ENCODE results near the gene SASH1.
"Not testable (repeated sequence)": the region's sequence is repeated elsewhere in the genome, so short reads cannot be mapped to it uniquely, and the experiment has no call there.

Gene SASH1

GRCh38 chr6:148370176-148370575 lies 27.5 kb downstream of the SASH1 start:
- no peak for DNase-seq

- no peak for DNase-seq
Measured at GRCh38 chr6:148374040-148374774, 31.6 kb downstream of the SASH1 start.

DNA sequence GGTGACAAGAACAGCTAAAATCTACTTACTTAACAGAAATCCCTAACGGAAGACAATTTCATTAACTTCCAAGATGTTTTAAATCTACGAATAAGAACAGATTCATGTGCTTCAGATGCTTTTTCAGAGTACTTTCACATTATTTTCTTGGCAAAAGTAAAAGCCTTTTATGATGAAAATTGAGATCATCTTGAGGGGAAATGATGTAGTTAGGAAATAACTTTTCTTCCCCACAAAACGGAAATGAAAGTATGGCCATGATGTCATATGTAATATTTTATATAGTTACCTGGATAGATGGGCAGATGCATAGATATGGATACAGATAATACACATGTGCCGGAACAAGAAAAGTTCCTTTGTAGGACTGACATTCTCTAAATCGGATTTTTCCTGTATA lies 32.8 kb downstream of the SASH1 start:
- no peak for DNase-seq

DNA sequence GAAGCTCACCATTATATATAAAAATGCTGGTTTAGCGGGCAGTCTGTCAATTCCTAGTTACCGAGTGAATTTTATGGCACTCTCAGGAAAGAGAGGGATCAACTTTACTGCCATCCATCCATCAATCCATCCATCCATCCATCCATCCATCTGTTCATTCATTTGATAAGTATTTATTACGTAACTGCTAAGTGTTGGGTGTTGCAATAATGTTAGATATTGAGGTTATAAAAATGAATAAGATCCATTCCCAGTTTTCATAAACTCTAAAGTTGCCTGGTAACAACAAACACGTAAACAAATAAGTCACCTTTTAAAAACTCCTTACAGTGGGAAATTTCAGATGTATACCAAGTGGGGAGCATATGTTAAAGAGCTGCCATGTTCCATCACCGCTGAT lies 36.8 kb downstream of the SASH1 start:
- no peak for DNase-seq

DNA sequence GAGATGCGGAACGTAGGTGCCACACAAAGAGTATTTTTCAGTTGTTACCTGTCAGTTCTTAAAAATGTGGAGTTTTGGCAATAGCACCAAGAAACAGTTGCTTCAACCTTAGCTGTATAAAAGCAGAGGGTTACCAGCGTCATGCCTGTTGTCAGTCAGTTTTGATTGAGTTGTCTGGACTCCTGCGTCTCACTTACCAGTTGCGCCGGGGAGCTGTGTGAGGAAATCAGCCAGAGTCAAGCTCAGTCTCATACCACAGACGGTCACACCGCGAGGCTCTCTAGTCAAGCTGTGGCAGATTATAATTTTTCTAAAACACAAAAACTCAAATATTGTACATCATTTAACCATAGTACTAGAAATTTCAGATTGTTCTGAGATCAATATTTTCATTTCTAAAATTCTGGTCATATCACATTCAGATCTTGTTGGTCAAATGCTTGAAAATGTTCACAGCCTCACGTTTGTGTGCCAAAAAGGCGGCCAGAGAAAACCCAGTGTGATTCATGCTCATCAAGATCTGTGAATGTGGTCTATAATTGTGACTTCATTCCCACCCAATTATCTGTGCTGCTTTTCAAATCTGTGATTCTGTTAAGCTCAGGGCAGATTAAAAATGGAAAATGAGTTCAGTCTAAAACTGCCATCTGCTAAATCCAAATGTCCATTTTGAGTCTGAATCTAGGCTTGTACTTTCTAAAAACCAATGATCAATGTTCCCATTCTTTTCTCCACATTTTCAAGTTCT lies 37.5 kb downstream of the SASH1 start:
- peak; percentile 40 for DNase-seq

DNA sequence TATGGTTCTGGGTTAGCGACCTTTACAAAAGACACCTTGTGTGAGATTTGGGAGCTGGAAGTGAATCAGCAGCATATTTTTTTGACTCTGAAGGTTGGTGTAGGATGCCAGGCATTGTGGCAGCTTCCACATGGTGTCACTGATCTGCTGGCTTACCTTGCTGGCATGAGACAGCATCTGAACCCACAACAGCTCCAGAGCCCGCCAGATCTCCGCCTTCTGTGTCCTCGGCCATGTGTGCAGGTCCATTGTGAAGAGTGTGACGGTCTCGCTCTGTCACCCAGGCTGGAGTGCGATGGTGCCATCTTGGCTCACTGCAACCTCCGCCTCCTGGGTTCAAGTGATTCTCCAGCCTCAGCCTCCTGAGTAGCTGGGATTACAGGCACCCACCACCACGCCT lies 39.4 kb downstream of the SASH1 start:
- DNase-seq = not testable (repeated sequence)

DNA sequence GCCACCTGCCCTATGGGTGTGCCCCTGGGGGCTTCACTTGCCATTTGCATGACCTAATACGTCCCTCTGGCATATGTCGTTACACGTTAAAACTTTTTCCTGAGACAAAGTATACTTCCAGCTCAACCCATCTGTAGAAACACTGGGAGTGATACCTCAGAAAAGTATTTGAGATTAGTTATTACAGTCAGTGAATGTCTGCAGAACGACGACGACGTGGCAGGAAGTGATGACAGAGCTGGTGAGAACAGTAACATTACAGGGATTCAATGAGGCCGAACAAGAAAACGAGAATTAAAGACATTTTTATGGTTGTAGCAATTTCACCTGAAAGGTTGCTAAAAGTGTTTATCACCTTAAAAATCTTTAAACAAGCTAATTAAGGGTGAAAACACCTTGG lies 40.2 kb downstream of the SASH1 start:
- DNase-seq = no peak

GRCh38 chr6:148383658-148384368 lies 41.2 kb downstream of the SASH1 start:
- no peak for DNase-seq

DNA sequence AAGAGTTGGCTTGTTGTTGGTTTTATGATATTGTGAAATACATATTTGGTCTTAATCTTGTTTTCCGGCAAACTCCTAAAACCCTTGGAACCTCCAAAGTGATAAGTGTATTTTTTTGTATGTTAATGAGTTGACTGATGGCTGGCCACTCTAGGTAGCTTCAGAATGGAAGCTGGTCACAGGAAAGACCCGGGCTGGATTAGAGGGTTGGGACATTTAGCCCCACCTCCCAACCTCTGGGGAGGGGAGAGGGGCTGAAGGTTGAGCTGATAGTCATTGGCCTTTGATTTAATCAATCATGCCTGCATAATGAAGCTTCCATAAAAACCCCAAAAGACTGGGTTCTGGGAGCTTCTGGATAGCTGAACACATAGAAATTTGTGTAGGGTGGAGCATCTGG lies 42.7 kb downstream of the SASH1 start:
- no peak for DNase-seq

- DNase-seq = no peak
Measured at GRCh38 chr6:148388521-148388920, 45.9 kb downstream of the SASH1 start.

DNA sequence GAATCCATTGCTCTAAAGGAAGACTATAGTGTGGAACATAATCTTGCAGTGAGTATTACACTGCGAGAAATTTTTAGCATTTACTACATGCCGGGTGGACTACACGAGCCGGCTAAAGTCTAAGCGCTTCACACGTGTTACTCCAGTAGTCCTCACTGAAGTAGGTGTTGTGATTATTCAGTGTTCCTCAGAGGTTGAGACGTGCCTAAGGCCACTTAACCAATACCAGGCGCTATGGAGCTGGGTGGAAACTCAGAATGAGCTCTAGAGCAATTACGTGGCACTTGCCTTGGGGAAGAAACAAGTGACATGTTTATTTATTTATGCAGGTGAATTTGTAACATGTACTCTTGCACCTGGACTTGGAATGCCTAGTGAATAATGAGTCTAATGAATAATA lies 46.4 kb downstream of the SASH1 start:
- no peak for DNase-seq

GRCh38 chr6:148389917-148390316 lies 47.3 kb downstream of the SASH1 start:
- DNase-seq = no peak

DNA sequence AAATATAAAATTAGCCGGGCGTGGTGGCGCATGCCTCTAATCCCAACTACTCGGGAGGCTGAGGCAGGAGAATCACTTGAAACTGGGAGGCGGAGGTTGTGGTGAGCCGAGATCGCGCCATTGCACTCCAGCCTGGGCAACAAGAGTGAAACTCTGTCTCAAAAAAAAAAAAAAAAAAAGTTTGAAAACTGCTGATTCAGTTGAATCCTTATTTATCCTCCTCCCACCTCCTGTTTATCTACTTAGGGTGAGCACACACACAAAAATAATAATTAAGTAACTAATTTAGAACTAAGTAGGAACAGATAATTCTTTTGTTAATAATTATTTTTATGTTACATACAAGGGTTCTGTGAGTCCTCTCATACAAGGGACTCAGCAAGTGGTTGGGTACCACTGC lies 49.5 kb downstream of the SASH1 start:
- DNase-seq = not testable (repeated sequence)

DNA sequence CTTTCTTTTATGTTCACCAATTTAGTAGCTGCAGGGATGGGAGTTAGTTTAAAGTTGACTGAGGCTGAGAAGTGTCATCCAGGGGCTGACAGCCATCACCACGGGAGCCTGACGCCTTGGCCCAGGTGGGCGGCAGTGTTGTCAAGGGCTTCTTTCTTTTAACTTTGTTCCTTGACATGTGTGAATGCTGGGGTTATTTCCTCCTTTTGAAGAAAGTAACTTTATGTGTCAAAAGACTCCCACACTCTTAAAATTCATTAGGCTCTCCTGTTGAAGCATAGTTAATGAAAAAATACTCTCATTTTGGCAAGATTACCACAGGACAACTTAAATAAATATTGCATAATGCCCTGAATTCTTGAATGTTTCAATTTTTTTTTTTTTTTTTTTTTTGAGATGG lies 50.0 kb downstream of the SASH1 start:
- DNase-seq = no peak

DNA sequence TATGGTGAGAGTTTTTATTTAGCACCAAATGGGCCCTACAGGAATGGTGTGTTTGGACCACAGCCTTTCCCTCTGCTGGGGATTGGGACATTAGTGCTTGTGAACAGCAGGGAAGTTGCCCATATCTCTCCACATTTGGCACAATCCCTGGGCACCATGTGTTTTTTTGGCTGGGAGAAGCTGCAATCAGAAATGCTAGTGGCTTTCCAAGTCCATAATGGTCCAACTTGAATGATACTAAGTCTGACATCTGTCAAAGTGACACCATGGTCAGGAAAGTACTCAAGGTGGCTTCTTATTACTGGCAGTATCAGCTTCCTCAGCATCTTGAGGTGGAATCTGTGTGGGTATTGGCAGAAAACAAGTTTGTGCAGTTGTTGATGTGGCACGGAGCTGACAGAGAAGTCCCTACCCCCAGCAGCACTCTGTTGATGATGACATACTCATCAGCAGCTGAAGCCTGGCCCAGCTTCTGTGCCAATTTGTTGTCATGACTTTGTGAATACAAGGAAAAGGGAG lies 53.0 kb downstream of the SASH1 start:
- no peak for DNase-seq

DNA sequence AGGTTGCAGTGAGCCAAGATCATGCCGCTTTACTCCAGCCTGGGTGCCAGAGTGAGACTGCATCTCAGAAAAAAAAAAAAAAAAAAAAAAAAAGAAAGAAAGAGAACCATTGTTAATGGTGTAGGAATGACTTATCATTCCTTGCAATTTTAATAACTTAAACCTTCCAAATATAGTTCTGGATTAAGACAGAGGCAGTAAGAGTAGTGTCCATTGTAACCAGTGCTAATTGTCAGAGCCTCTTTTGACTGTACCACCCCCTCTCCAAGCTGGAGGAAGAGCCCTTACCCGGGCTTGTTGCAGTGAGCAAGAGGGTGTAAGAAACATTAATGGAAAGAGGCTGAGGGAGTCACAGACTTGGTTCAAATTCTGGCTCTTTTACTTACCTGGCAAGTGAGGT lies 53.8 kb downstream of the SASH1 start:
- DNase-seq = no peak

- no peak for DNase-seq
Measured at GRCh38 chr6:148396926-148397325, 54.3 kb downstream of the SASH1 start.

- DNase-seq = no peak
Measured at GRCh38 chr6:148398244-148398643, 55.6 kb downstream of the SASH1 start.

DNA sequence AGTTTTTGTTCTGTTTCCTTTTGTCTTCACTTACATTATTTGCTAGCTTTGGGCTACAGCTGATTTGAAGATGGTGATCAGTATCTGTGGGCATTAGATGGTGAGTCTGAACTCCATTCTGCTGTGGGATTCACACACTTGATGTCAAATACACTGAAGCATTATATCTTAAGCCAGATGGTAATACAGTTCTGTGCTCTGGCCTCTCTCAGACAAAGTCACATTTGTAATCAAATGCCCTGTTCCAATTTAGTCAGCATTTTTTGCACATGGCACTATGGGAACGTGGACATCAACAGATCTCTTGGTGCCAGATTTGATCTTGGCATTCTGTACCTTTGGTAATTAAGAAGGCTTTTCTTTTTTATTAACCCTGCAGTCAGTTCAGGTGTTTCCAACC lies 56.0 kb downstream of the SASH1 start:
- DNase-seq = no peak

- no peak for DNase-seq
Measured at GRCh38 chr6:148401571-148401970, 58.9 kb downstream of the SASH1 start.

DNA sequence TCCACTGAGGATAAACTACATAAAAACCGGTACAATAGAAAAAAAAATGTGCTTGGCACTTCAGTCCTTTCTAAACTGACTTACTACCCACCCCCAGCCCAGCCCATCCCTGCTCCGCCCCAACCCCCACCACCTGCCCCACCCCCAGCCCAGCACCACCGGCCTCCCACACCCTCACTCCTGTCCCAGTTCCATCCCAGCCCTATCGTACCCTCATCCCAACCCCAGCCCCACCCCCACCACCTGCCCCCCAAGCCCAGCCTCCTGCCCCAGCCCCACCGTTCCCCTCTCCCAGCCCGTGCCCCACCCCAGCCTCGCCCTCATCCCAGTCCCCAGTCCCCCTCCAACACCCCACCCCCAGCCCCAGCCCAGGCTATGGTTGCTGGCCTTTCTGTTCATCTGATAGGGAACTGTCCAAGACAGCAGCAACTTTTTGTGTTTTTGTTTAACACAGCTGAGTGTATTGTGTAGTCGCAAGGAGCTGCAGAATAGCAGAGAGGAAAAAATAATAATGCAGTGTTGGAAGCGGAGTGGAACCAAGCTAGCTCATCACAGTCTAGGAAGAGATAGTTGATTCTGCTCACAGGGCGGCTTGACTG lies 61.9 kb downstream of the SASH1 start:
- no peak for DNase-seq

DNA sequence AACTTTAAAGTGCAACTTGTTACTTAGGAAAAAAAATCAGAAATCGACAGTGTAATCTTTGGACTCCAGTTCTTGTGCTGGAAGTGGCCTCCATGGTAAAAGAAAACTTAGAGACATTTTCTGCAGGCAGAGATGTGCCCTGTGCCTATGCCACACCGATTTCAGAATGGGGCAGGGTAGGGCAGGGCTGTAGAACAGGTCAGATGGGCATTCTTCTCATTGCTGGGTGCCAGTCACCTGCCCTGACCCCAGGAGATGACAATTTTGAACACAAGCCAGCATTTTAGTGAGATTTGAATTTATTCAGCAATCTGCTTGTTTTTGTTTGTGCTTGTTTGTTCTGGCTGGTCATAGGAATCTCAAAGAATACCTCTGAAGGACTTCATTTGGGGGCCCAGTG lies 63.3 kb downstream of the SASH1 start:
- DNase-seq = no peak
